HG02642 (cell line): ENCODE data around the gene MPND.
A peak's percentile ranks its signal among the peaks of the same experiment; 100 is the strongest.

Source experiments
- ATAC-seq: cut with Tn5 transposase; IDR thresholded peaks from one replicate; pipeline ENCODE4 v1.9.1; 2021; ENCODE audit warnings: mild to moderate bottlenecking; ENCODE audit not compliant: unreplicated experiment, poor library complexity

Gene MPND

GRCh38 chr19:4375164-4376027 lies 32.0 kb downstream of the MPND start:
- ATAC-seq: peak; percentile 42

- peak; percentile 12 for ATAC-seq
Observed at GRCh38 chr19:4376028-4376670, 32.8 kb downstream of the MPND start.

- ATAC-seq: no peak
Observed at GRCh38 chr19:4376671-4376990, 33.3 kb downstream of the MPND start.

- ATAC-seq: no peak
Observed at GRCh38 chr19:4376991-4377781, 33.8 kb downstream of the MPND start.

GRCh38 chr19:4378886-4379285 lies 35.5 kb downstream of the MPND start:
- ATAC-seq: no peak

GRCh38 chr19:4379383-4380253 lies 36.3 kb downstream of the MPND start:
- no peak for ATAC-seq

- ATAC-seq: no peak
Observed at GRCh38 chr19:4380254-4380727, 36.9 kb downstream of the MPND start.

- ATAC-seq: no peak
Observed at GRCh38 chr19:4385291-4386040, 42.1 kb downstream of the MPND start.

GRCh38 chr19:4386041-4386782 lies 42.9 kb downstream of the MPND start:
- ATAC-seq: no peak

GRCh38 chr19:4388337-4389063 lies 45.1 kb downstream of the MPND start:
- no peak for ATAC-seq

GRCh38 chr19:4389064-4389375 lies 45.7 kb downstream of the MPND start:
- ATAC-seq: no peak

GRCh38 chr19:4389511-4390016 lies 46.2 kb downstream of the MPND start:
- no peak for ATAC-seq

- no peak for ATAC-seq
Observed at GRCh38 chr19:4390017-4390566, 46.7 kb downstream of the MPND start.

- no peak for ATAC-seq
Observed at GRCh38 chr19:4390567-4391305, 47.4 kb downstream of the MPND start.

- ATAC-seq: no peak
Observed at GRCh38 chr19:4391306-4391693, 47.9 kb downstream of the MPND start.

- ATAC-seq: no peak
Observed at GRCh38 chr19:4391701-4392483, 48.5 kb downstream of the MPND start.
